ENCODE results near the gene ITPRIPL2. TPM values are rescaled to one million over a fixed set of nuclear protein-coding genes. Genes with fewer than 3 reads are reported as not detected.

The ITPRIPL2 gene
- total and polyA plus RNA-seq, 2 donors: 2.5 to 5.3 TPM

DNA sequence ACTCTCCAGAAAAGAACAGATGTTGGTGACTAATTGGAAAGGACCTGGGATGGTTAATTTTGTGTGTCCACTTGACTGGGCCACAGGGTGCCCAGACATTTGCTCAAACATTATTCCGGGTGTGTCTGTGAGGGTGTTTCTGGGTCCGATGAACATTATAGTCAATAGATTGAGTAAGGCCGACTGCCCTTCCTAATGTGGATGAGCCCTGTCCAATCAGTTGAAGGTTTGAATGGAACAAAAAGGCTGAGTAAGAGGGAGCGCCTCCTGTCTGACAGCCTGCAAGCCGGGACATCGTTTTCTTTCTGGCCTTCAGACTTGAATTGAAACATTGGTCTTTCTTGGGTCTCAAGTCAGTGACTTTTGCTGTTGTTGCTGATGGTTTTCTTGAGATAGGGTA lies 22.8 kb upstream of the ITPRIPL2 start:
- peaks cover 0 to 8% of the 10 kb centered on the region in 2 donors for H3K4me1 ChIP-seq (ENCODE audit: control insufficient read depth in 2 of 2, insufficient read depth in 2 of 2, low read length in 2 of 2)
- H3K9me3 ChIP-seq (ENCODE audit: control insufficient read depth in 2 of 2, insufficient read depth in 1 of 2, low read length in 1 of 2): no peaks in the 10 kb centered on the region
- H3K4me3 ChIP-seq (ENCODE audit: low read length in 2 of 2): no peak overlapping the region
- DNase-seq (ENCODE audit: low read depth in 6 of 9, low spot score in 9 of 9): no peak
- H3K36me3 ChIP-seq (ENCODE audit: control insufficient read depth in 2 of 2, insufficient read depth in 2 of 2, low read length in 1 of 2): no peaks in the 10 kb centered on the region
- H3K27me3 ChIP-seq (ENCODE audit: control insufficient read depth in 2 of 2, insufficient read depth in 1 of 2, low read length in 1 of 2): peaks cover 4 to 11% of the 10 kb centered on the region in 2 donors
- WGBS: 98% methylated on average over 6 of the region's 6 CpGs
- no peak overlapping the region for H3K27ac ChIP-seq (ENCODE audit: low read depth in 1 of 2, low read length in 1 of 2)

DNA sequence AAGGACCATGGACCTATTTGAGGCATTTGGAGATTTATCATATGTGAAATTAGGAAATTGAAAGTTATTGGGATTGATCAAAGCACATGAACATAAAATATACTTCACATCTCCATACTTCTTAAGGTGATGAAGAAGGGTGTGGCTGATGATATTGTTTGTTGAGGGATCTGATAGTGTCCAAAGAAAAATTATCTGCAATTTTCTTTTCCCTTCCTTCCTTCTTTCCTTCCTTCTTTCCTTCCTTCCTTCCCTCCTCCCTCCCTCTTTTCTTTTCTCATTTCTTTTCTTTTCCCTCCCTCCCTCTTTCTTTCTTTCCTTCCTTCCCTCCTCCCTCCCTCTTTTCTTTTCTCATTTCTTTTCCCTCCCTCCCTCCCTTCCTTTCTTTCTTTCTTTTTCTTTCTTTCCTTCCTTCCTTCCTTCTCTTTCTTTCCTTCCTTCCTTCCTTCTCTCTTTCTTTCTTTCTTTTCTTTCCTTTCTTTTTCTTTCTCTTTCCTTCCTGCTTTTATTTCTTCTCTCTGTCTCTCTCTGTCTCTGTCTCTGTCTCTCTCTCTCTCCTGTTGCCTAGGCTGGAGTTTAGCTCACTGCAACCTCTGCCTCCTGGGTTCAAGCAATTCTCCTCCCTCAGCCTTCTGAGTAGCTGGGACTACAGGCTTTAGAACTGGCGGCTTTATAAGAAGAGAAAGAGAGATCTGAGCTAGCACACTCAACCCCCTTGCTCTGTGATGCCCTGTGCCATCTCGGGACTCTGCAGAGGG lies 20.9 kb upstream of the ITPRIPL2 start:
- WGBS: 89% methylated on average over 2 of the region's 2 CpGs
- no peaks in the 10 kb centered on the region for H3K27me3 ChIP-seq (ENCODE audit: control insufficient read depth in 2 of 2, insufficient read depth in 1 of 2, low read length in 1 of 2)
- no peaks in the 10 kb centered on the region for H3K36me3 ChIP-seq (ENCODE audit: control insufficient read depth in 2 of 2, insufficient read depth in 2 of 2, low read length in 1 of 2)
- H3K4me3 ChIP-seq (ENCODE audit: low read length in 2 of 2): no peak overlapping the region
- no peak overlapping the region for H3K27ac ChIP-seq (ENCODE audit: low read depth in 1 of 2, low read length in 1 of 2)
- no peaks in the 10 kb centered on the region for H3K4me1 ChIP-seq (ENCODE audit: control insufficient read depth in 2 of 2, insufficient read depth in 2 of 2, low read length in 2 of 2)
- no peak for DNase-seq (ENCODE audit: low read depth in 6 of 9, low spot score in 9 of 9)
- H3K9me3 ChIP-seq (ENCODE audit: control insufficient read depth in 2 of 2, insufficient read depth in 1 of 2, low read length in 1 of 2): no peaks in the 10 kb centered on the region

DNA sequence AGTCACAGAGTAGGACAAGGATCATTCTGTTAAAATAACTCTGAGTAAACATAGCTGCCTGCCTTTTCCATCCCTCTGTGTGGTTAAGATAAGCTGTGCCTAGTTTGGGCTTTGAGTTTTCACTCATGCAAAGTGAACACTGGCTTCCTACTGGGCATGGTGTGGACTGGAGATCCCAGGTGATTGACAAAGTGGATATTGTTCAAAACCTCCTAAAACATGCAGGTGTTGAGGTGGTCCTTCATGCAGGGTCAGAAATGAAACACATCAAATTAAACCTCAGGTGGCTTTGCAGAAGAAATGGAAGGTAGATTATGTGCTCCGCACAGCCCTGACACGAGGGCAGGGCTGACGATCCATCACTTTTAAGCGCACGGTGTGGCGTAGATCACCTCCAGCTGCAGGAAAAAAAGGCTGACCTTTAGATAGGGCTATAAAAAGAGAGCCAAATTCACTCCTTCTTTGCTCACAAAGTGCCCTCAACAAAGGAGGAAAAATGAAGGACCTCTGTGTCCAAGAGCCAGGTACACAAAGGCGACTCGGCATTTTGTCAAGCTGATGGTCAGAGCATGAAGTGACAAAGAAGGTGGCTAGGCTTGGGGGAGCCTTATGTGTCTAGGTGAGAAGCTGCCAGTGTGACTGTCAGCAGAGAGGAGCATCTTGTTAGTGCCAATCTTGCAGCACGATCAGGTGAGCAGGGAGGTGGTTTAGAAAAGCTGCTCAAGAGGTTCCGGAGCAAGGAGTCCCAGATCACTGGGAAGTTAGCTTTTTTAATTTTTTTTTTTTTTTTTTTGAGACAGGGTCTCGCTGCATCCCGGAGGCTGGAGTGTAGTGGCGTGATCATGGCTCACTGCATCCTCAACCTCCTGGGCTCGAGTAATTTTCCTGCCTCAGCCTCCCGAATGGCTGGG lies 19.9 kb upstream of the ITPRIPL2 start:
- Histone ChIP-seq H3K27ac (ENCODE audit: low read depth in 1 of 2, low read length in 1 of 2) (no peak overlapping the region), H3K9me3 (ENCODE audit: control insufficient read depth in 2 of 2, insufficient read depth in 1 of 2, low read length in 1 of 2) (no peaks in the 10 kb centered on the region), H3K4me1 (ENCODE audit: control insufficient read depth in 2 of 2, insufficient read depth in 2 of 2, low read length in 2 of 2) (no peaks in the 10 kb centered on the region), H3K4me3 (ENCODE audit: low read length in 2 of 2) (no peak overlapping the region), H3K27me3 (ENCODE audit: control insufficient read depth in 2 of 2, insufficient read depth in 1 of 2, low read length in 1 of 2) (no peaks in the 10 kb centered on the region), H3K36me3 (ENCODE audit: control insufficient read depth in 2 of 2, insufficient read depth in 2 of 2, low read length in 1 of 2) (no peaks in the 10 kb centered on the region)
- 89% methylated on average over 15 of the region's 15 CpGs for WGBS
- DNase-seq (ENCODE audit: low read depth in 6 of 9, low spot score in 9 of 9): no peak

DNA sequence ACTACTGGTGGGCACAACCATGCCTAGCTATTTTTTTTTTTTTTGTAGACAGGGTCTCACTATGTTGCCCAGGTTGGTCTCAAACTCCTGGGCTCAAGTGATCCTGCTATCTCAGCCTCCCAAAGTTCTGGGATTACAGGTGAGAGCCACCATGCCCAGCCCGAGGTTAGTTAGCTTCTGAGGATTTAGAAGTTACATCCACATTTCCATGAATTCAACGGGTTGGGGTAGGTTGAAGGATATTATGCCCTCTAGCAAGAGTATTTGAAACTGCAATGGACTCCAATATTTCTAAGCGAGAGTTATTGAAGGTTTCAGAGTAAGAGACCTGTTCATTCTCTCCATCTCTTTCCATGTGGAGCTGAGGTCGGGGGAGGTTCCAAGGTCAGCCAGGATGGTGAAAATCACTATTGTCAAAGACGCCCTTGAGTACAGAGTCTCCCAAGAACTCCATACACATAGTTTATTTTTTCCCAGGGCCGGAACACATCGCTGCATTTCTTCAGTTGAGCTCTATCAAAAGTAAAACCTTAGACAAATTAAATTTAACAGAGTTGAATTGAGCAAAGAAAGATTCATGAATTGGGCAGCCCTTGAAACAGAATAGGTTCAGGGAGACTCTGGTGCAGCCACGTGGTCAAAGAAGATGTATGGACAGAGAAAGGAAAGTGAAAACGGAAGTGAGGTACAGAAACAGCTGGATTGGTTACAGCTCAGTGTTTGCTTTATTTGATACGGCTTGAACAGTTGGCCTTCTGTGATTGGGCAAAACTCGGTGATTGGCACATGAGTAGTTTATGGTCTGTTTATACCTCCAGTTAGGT lies 19.0 kb upstream of the ITPRIPL2 start:
- Histone ChIP-seq H3K4me3 (ENCODE audit: low read length in 2 of 2) (no peak overlapping the region), H3K36me3 (ENCODE audit: control insufficient read depth in 2 of 2, insufficient read depth in 2 of 2, low read length in 1 of 2) (no peaks in the 10 kb centered on the region), H3K27ac (ENCODE audit: low read depth in 1 of 2, low read length in 1 of 2) (no peak overlapping the region), H3K9me3 (ENCODE audit: control insufficient read depth in 2 of 2, insufficient read depth in 1 of 2, low read length in 1 of 2) (no peaks in the 10 kb centered on the region), H3K27me3 (ENCODE audit: control insufficient read depth in 2 of 2, insufficient read depth in 1 of 2, low read length in 1 of 2) (no peaks in the 10 kb centered on the region), H3K4me1 (ENCODE audit: control insufficient read depth in 2 of 2, insufficient read depth in 2 of 2, low read length in 2 of 2) (no peaks in the 10 kb centered on the region)
- WGBS: 83% methylated on average over 11 of the region's 11 CpGs
- no peak for DNase-seq (ENCODE audit: low read depth in 6 of 9, low spot score in 9 of 9)

DNA sequence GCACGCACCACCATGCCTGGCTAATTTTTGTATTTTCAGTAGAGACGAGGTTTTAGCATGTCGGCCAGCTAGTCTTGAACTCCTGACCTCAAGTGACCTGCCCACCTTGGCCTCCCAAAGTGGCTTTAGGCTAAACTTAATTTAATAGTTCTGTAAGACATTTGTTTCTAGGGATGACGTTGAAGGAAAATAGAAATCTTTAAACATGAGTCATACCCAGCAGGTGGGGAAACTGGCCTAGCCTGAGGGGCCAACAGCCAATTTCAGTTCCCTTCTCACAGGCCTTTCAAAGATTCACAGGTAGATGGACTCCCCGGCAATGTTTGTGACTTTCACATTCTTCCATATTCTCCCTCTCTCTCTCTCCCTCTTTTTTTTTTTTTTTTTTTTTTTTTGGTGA lies 18.1 kb upstream of the ITPRIPL2 start:
- Histone ChIP-seq H3K27me3 (ENCODE audit: control insufficient read depth in 2 of 2, insufficient read depth in 1 of 2, low read length in 1 of 2) (no peaks in the 10 kb centered on the region), H3K9me3 (ENCODE audit: control insufficient read depth in 2 of 2, insufficient read depth in 1 of 2, low read length in 1 of 2) (no peaks in the 10 kb centered on the region), H3K4me1 (ENCODE audit: control insufficient read depth in 2 of 2, insufficient read depth in 2 of 2, low read length in 2 of 2) (no peaks in the 10 kb centered on the region), H3K27ac (ENCODE audit: low read depth in 1 of 2, low read length in 1 of 2) (no peak overlapping the region), H3K36me3 (ENCODE audit: control insufficient read depth in 2 of 2, insufficient read depth in 2 of 2, low read length in 1 of 2) (no peaks in the 10 kb centered on the region), H3K4me3 (ENCODE audit: low read length in 2 of 2) (no peak overlapping the region)
- DNase-seq (ENCODE audit: low read depth in 6 of 9, low spot score in 9 of 9): no peak
- 95% methylated on average over 5 of the region's 5 CpGs for WGBS

DNA sequence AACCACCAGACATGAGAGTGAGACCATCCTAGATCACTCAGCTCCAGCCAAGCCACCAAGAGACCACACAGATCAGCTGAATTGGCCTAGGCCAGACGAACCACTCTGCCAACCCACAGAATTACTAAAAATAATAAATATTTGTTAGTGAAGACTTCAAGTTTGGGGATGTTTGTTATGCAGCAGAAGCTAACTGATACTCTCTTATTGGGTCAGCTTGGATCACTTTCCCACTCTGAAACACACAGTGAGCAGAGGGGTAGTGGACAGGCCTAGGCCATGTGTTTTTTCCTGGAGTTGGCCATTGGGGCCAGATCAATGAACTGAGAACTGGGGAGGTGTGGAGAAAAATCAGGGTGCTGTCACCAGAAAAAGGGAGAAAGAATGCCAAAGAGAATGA lies 15.6 kb upstream of the ITPRIPL2 start:
- Histone ChIP-seq H3K27me3 (ENCODE audit: control insufficient read depth in 2 of 2, insufficient read depth in 1 of 2, low read length in 1 of 2) (no peaks in the 10 kb centered on the region), H3K9me3 (ENCODE audit: control insufficient read depth in 2 of 2, insufficient read depth in 1 of 2, low read length in 1 of 2) (no peaks in the 10 kb centered on the region), H3K4me1 (ENCODE audit: control insufficient read depth in 2 of 2, insufficient read depth in 2 of 2, low read length in 2 of 2) (no peaks in the 10 kb centered on the region), H3K36me3 (ENCODE audit: control insufficient read depth in 2 of 2, insufficient read depth in 2 of 2, low read length in 1 of 2) (no peaks in the 10 kb centered on the region), H3K4me3 (ENCODE audit: low read length in 2 of 2) (no peak overlapping the region), H3K27ac (ENCODE audit: low read depth in 1 of 2, low read length in 1 of 2) (no peak overlapping the region)
- 88% methylated on average over 1 of the region's 1 CpG for WGBS
- no peak for DNase-seq (ENCODE audit: low read depth in 6 of 9, low spot score in 9 of 9)

DNA sequence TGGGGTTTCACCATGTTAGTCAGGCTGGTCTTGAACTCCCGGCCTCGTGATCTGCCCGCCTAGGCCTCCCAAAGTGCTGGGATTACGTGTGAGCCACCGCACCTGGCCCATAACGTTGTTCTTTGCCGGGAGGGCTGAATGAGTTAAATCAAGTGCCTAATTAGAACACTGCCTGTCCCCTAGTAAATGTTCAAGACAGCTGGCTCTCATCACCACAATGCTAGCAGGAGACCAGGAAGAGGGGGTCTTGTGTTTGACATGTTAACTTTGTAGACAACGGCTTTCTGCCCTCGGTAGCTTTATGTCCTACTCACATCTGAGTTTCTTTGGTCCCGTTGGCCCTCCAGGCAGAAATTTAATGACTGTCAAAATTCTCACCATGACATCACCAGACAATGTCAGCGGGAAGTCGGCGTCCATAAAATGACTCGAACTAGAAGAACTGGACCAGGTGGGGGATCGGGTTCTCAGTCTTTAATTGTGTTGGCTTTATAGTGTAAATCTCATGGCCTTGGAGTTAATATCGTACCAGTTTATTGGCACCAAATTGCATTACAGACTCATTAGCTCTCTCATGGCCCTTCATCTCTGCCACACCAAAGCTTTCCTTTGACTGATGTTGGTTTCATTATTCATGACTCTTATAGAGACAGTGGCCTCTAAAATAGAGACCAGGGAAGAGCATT lies 11.4 kb upstream of the ITPRIPL2 start:
- Histone ChIP-seq H3K27me3 (ENCODE audit: control insufficient read depth in 2 of 2, insufficient read depth in 1 of 2, low read length in 1 of 2) (no peaks in the 10 kb centered on the region), H3K4me3 (ENCODE audit: low read length in 2 of 2) (no peak overlapping the region), H3K9me3 (ENCODE audit: control insufficient read depth in 2 of 2, insufficient read depth in 1 of 2, low read length in 1 of 2) (no peaks in the 10 kb centered on the region), H3K36me3 (ENCODE audit: control insufficient read depth in 2 of 2, insufficient read depth in 2 of 2, low read length in 1 of 2) (no peaks in the 10 kb centered on the region), H3K27ac (ENCODE audit: low read depth in 1 of 2, low read length in 1 of 2) (no peak overlapping the region), H3K4me1 (ENCODE audit: control insufficient read depth in 2 of 2, insufficient read depth in 2 of 2, low read length in 2 of 2) (no peaks in the 10 kb centered on the region)
- WGBS: 96% methylated on average over 16 of the region's 16 CpGs
- no peak for DNase-seq (ENCODE audit: low read depth in 6 of 9, low spot score in 9 of 9)

DNA sequence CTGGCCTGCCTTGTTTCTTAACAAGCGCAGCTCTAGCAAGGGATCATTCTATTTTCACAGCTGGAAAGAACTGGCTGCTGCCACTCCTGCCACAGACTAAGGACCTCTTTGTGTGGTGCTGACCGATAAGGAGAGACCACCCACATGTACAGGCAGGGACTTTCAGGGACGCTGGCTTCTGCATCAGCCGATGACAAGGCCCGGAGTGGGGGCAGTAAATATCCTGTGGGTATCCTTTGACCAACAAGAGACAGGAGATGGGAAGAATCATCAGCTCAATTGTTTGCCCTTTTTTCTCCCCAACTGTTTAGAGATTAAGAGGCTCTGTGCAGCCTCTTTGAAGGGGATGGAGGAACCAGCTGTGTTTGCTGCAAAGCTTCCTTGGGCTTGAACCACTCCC lies 9.2 kb upstream of the ITPRIPL2 start:
- Histone ChIP-seq H3K27ac (ENCODE audit: low read depth in 1 of 2, low read length in 1 of 2) (no peak overlapping the region), H3K4me3 (ENCODE audit: low read length in 2 of 2) (no peak overlapping the region), H3K4me1 (ENCODE audit: control insufficient read depth in 2 of 2, insufficient read depth in 2 of 2, low read length in 2 of 2) (no peaks in the 10 kb centered on the region), H3K36me3 (ENCODE audit: control insufficient read depth in 2 of 2, insufficient read depth in 2 of 2, low read length in 1 of 2) (no peaks in the 10 kb centered on the region), H3K9me3 (ENCODE audit: control insufficient read depth in 2 of 2, insufficient read depth in 1 of 2, low read length in 1 of 2) (no peaks in the 10 kb centered on the region), H3K27me3 (ENCODE audit: control insufficient read depth in 2 of 2, insufficient read depth in 1 of 2, low read length in 1 of 2) (no peaks in the 10 kb centered on the region)
- 90% methylated on average over 5 of the region's 5 CpGs for WGBS
- DNase-seq (ENCODE audit: low read depth in 6 of 9, low spot score in 9 of 9): no peak

All from thymus (tissue), 11 donors.